NCI-H748 treated with DMSO at 0.1 percent for 48 hours (cell line): ENCODE measurements around the gene FOXRED1.
A peak's percentile ranks its signal among the peaks of the same experiment; 100 is the strongest.
"Not testable (repeated sequence)": the region's sequence is repeated elsewhere in the genome, so short reads cannot be mapped to it uniquely, and the experiment has no call there.

ENCODE experiments used
- DNase-seq: peaks from one replicate; lab custom pipeline; 2025; lab: John Stamatoyannopoulos, UW

FOXRED1 gene

DNA sequence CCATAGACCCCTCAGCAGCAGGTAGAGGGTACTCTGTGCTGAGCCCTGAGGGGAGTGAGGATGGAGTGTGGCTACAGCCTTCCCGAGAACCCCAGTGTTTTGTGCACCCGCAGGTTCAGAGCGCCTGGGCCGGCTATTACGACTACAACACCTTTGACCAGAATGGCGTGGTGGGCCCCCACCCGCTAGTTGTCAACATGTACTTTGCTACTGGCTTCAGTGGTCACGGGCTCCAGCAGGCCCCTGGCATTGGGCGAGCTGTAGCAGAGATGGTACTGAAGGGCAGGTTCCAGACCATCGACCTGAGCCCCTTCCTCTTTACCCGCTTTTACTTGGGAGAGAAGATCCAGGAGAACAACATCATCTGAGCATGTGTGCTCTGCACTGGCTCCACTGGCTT, 8.4 kb downstream of the FOXRED1 start:
- no peak for DNase-seq

DNA sequence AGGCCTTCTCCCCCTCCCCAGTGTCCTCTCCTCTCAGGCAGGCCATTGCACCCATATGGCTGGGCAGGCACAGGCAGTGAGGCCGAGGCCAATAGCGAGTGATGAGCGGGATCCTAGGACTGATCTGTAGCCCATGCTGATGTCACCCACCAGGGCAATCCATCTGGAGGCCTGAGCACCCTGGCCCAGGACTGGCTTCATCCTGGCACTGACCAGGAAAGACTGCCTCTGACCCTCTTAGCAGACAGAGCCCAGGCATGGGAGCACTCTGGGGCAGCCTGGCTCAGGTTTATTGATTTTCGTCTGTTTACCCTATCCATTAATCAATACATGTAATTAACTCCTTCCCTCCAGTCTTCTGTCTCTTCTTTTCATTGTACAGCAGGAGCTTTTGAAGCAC, 8.8 kb downstream of the FOXRED1 start:
- DNase-seq = no peak

GRCh38 chr11:126279191-126279590, 10.2 kb downstream of the FOXRED1 start:
- no peak for DNase-seq

DNA sequence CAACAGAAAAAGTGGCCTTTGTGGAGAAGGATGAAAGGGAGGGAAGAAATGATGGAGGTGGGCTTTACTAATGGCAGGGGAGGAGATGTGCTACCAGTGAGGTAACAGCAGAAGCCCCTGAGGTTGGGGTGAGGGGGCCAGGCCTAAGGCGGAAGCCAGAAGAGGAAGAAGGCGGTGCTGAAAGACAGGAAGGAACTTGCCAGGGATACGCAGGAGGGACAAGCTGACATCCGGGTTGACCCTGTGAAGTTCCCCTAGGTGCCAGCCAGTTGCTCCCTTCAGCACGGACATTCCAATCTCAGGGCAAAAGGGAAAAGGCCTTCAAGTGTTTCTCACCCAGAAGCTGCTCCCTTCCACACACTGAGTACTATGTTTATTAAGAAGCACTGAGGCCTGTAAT, 11.6 kb downstream of the FOXRED1 start:
- DNase-seq = no peak

- no peak for DNase-seq
These were observed 12.3 kb downstream of the FOXRED1 start for GRCh38 chr11:126281245-126281644.

- no peak for DNase-seq
These were observed 12.8 kb downstream of the FOXRED1 start for GRCh38 chr11:126281666-126282175.

DNA sequence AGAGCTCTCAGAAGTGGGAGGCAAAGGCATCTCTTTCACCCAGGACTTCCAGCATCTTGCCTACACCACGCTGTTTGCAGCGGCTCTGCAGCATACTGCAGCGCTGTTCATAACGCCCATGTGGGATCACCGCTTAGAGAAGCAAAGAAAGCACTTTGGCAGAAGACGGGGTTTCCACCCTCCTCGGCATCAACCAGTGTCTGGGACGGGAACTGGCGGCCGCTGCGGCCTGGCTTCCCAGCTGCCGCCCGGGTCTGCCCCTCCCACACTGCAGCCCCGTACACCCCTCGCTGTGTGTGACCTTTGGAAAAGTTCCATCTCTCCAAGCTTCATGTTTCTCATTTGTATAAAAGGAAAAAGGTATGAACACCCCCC, 13.4 kb downstream of the FOXRED1 start:
- no peak for DNase-seq

GRCh38 chr11:126282736-126283591, 14.0 kb downstream of the FOXRED1 start, which contains the start of gene TIRAP:
TSS of gene TIRAP (plus strand) at chr11:126283093. CDS start at chr11:126290895, 7,802 bp downstream.
- peak; percentile 25 for DNase-seq

DNA sequence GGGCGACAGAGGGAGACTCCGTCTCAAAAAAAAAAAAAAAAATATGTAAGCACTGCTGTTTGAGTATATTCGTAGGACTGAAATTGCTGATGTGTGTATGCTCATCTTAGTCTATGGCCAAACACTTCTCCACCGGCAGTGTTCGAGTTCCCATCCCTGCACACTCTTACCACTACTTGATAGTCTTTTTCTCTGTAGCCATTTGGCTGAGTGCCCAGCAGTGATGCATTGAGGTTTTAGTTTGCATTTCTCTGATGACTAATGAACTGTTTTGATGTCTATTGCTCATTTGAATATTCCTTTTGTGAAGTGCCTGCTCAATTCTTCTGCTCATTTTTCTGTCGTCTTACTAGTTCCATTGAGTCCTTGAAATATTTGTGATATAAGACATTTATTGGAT, 15.9 kb downstream of the FOXRED1 start:
- no peak for DNase-seq

DNA sequence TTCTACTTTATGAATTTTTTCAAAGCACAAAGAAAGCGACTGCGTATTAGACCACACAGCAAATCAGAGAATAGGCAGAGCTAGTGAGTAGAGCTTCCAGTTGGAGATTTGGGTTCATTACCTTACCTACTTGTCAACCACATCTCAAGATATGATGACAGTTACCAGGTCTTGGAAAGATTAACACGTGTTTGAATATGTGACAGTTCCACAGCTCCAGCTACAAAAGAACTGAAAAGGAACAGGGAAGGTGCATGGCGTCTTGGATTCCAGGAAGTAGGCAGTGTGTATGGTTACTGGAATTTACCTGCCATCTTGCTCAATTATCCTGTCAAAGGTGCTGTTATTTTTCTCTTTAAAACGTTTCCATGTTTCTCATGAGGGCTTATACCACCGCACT, 19.3 kb downstream of the FOXRED1 start:
- no peak for DNase-seq

DNA sequence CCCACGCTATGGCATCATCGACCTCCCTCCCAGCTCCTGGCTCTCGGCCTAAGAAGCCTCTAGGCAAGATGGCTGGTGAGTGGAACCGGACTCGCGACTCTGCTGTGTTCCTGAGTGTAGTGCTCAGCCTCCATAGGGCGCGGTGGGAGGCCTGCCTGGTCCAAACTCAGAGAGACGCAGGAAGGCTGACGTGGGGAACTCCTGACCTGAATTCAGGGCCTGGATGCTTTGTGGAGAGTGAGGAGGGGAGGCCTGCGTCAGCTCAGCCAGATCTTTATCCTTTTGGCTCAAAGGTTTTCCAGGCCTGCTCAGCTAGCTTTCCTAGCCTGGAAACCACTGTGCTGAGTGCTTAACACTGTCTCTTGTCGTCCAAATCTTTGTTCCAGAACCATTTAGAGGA, 21.9 kb downstream of the FOXRED1 start:
- DNase-seq = no peak

GRCh38 chr11:126293726-126294125, 24.8 kb downstream of the FOXRED1 start:
- DNase-seq = no peak

GRCh38 chr11:126297004-126297403, 28.1 kb downstream of the FOXRED1 start:
- no peak for DNase-seq

- peak; percentile 51 for DNase-seq
These were observed 34.9 kb downstream of the FOXRED1 start, which contains the start of gene DCPS for GRCh38 chr11:126303623-126304456. TSS of gene DCPS (plus strand) at chr11:126304060. CDS start at chr11:126304081, 21 bp downstream.

- peak; percentile 51 for DNase-seq
These were observed 35.6 kb downstream of the FOXRED1 start for GRCh38 chr11:126304457-126305075.

- DNase-seq = no peak
These were observed 36.7 kb downstream of the FOXRED1 start for GRCh38 chr11:126305699-126306098.

DNA sequence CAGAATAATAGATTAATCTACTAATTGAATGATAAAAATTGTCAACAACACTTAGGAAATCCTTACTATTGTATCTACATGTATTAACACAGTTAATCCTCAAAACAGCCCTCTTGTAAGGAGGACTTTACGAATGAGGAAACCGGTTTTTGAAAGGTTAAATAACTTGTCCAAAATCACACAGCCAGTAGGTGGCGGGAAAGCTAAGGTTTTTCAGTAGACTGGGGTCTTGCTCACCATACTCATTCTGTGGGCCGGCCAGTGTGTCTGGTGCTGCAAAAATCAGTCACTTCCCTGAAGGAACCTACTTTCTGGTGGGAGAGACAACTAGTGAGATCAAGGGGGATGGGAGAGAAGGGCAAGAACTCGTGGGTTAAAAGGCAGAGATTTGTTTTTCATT, 38.8 kb downstream of the FOXRED1 start:
- DNase-seq = no peak

DNA sequence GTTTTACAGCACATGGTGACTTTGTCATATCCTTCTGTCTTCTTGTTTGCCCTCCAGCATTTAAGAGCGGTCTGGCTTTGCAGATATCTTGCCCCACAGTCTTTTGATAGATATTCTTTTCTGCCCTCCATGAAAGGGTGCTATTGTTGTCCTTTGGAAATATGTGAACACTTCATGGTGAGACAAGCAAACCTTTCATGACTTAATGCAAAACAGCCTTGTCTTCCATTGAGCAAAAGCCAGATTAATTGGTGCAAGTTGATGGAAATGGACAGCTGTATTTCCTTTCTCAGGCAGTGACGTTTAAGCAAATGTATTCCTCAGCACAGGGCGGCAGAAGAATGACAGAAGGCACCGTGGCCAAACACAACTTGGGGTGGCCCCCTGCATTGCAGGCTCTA, 39.3 kb downstream of the FOXRED1 start:
- DNase-seq = no peak

- DNase-seq = not testable (repeated sequence)
These were observed 39.8 kb downstream of the FOXRED1 start for GRCh38 chr11:126308771-126309170.

DNA sequence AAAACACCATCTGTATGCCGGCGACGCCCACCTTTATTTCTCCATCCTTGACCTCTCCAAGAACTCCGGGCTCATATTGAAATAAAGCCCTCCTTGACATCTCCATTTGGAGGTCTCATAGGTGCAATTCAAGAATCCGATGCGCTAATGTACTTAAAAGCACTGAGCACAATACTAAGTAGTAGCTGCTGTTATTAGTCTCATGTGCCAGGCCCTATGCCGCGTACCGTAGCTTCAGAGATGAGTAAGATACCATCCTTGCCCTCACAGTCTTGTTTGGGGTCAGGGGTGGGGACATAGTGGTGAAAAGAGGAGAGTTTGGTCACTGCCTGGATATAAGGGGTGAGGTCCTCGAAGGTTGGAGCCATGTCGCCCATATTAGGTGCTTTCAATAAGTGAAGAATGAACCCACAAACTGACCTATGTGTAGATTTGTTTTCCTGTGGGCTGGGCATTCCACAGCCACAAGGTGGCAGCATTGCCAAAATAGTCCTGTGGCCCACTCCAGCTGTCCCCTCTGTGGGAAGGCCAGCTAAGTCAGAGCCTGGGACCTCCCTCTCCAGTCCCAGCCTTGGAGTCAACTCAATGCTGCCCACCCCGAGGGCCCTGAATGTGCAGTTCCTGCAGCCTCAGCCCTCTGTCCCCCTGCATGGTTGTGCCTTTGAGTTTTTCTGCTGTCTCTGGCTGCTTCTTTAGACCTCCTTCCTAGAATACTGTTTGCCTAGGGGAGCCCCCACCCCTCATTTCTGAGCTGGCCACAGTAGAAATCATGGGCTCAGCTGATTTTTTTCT, 41.4 kb downstream of the FOXRED1 start:
- DNase-seq = peak; percentile 11

- no peak for DNase-seq
These were observed 42.0 kb downstream of the FOXRED1 start for GRCh38 chr11:126310992-126311310.
